GM12878 (cell line): ENCODE data around the gene MAGEA6. TPM values are rescaled to one million over a fixed set of nuclear protein-coding genes. Genes with fewer than 3 reads are reported as not detected.

Experiments used
- ATAC-seq: fragments of 200-7000 bp; cut with Tn5 transposase; 3 replicates; pipeline ENCODE4 v1.9.1; 2020; ENCODE audit warnings: mild to moderate bottlenecking, moderate library complexity
- BruUV-seq: library from RNA; stranded (reverse); fragments of 400-500 nt; replicated peaks from 2 replicates; lab custom pipeline; 2021; lab: Mats Ljungman, UMichigan
- CTCF ChIA-PET: fragments of 300-600 bp; sonication (Branson Sonifier 250); formaldehyde crosslinking; extraction: SDS; loops from one replicate; lab custom pipeline; 2021; ENCODE audit warnings: inconsistent platforms; lab: Yijun Ruan, JAX
- POLR2A ChIA-PET: fragments of 350-600 bp; formaldehyde crosslinking; extraction: SDS; loops from one replicate; lab custom pipeline; 2021; ENCODE audit warnings: inconsistent platforms; lab: Charles Lee
- RAD21 ChIA-PET: fragments of 300-600 bp; sonication (Branson Sonifier 250); formaldehyde crosslinking; loops from one replicate; lab custom pipeline; 2023; ENCODE audit warnings: antibody characterized with exemption; ENCODE audit not compliant: unreplicated experiment; lab: Charles Lee
- SMC1A ChIA-PET: fragments of 300-600 bp; sonication (Branson Sonifier 250); formaldehyde crosslinking; loops from one replicate; lab custom pipeline; 2023; ENCODE audit not compliant: unreplicated experiment, uncharacterized antibody; lab: Charles Lee
- DNase-seq: peaks from one replicate; pipeline ENCODE4 v3.0.0-alpha.2; 2011; ENCODE audit warnings: low read depth, low spot score
- FAIRE-seq: peaks from 3 replicates; lab custom pipeline; 2011; peaks lifted over from hg19 to GRCh38; lab: Jason Lieb, UNC
- H2AFZ ChIP-seq: 2 replicates; pipeline ENCODE4 v1.6.0; 2011; ENCODE audit warnings: low read depth, low read length, control low read depth; ENCODE audit not compliant: control insufficient read depth
- H3K27ac ChIP-seq: 2 replicates; pipeline ENCODE4 v1.5.1; 2011; ENCODE audit warnings: control low read depth; ENCODE audit not compliant: control insufficient read depth, insufficient read depth
- H3K27me3 ChIP-seq, 2 experiments: replicated peaks in 1 of 2; 2 replicates each; pipeline versions ENCODE4 v1.6.0 to v1.6.1; 2011; ENCODE audit warnings: low read length in 1 of 2; ENCODE audit not compliant: control insufficient read depth in 2 of 2, insufficient read depth in 2 of 2
- H3K36me3 ChIP-seq, 2 experiments: 2 replicates each; pipeline ENCODE4 v1.5.1; 2011; ENCODE audit warnings: low read length in 1 of 2; ENCODE audit not compliant: control insufficient read depth in 2 of 2, insufficient read depth in 2 of 2
- H3K4me1 ChIP-seq: 2 replicates; pipeline ENCODE4 v1.6.1; 2011; ENCODE audit warnings: mild to moderate bottlenecking, low read length, moderate library complexity, mixed read lengths; ENCODE audit not compliant: control insufficient read depth, insufficient read depth
- H3K4me2 ChIP-seq: 2 replicates; pipeline ENCODE4 v1.6.0; 2011; ENCODE audit warnings: control low read depth; ENCODE audit not compliant: control insufficient read depth, insufficient read depth
- H3K4me3 ChIP-seq: fragments of 200-600 bp; sonication (generic); 2 replicates; pipeline ENCODE4 v1.5.1; 2016
- H3K79me2 ChIP-seq: 2 replicates; pipeline ENCODE4 v1.6.0; 2011; ENCODE audit warnings: low read length; ENCODE audit not compliant: control insufficient read depth, insufficient read depth
- H3K9ac ChIP-seq: 2 replicates; pipeline ENCODE4 v1.8.0; 2011; ENCODE audit warnings: low read length, control low read depth, mixed read lengths; ENCODE audit not compliant: control insufficient read depth, insufficient read depth
- H3K9me3 ChIP-seq: replicated peaks from 3 replicates; pipeline ENCODE4 v1.5.1; 2011; ENCODE audit warnings: mild to moderate bottlenecking, low read length; ENCODE audit not compliant: control insufficient read depth, insufficient read depth
- H4K20me1 ChIP-seq: 2 replicates; pipeline ENCODE4 v1.6.0; 2011; ENCODE audit not compliant: control insufficient read depth, insufficient read depth
- BRCA1 ChIP-seq: IDR thresholded peaks from 2 replicates; pipeline ENCODE4 v1.6.1; 2011; ENCODE audit warnings: low read depth, low read length, improper control_type of control experiment
- EGR1 ChIP-seq, 2 experiments: IDR thresholded peaks; 1 replicate in 1 of 2; 2 replicates in 1 of 2; pipeline ENCODE4 v1.6.1; 2011 to 2012; ENCODE audit warnings: low read depth in 2 of 2, low read length in 2 of 2, borderline replicate concordance in 1 of 2, mild to moderate bottlenecking in 1 of 2, moderate library complexity in 1 of 2
- HCFC1 ChIP-seq: fragments of 150-350 bp; IDR thresholded peaks from 2 replicates; pipeline ENCODE4 v1.6.1; 2014; ENCODE audit warnings: low read length
- JUNB ChIP-seq: IDR thresholded peaks from 2 replicates; pipeline ENCODE4 v1.6.1; 2016; ENCODE audit warnings: antibody characterized with exemption, mild to moderate bottlenecking
- MEF2A ChIP-seq: IDR thresholded peaks from 2 replicates; pipeline ENCODE4 v1.6.1; 2011; ENCODE audit warnings: low read depth, mild to moderate bottlenecking, low read length, moderate library complexity; ENCODE audit not compliant: insufficient read depth
- MYB ChIP-seq: fragments of 150-350 bp; IDR thresholded peaks from 2 replicates; pipeline ENCODE4 v1.6.1; 2014; ENCODE audit warnings: mild to moderate bottlenecking, low read depth, low read length, borderline replicate concordance
- POLR2AphosphoS2 ChIP-seq: IDR thresholded peaks from 2 replicates; pipeline ENCODE4 v1.6.1; 2011; ENCODE audit warnings: low read depth, mild to moderate bottlenecking, low read length, improper control_type of control experiment, moderate library complexity
- PRDM15 ChIP-seq: fragments of 450-650 bp; formaldehyde crosslinking; IDR thresholded peaks from 2 replicates; pipeline ENCODE4 v1.4.0; 2020; ENCODE audit warnings: mild to moderate bottlenecking, moderate library complexity
- REST ChIP-seq: IDR thresholded peaks from 2 replicates; pipeline ENCODE4 v1.6.1; 2012; ENCODE audit warnings: mild to moderate bottlenecking, low read depth, low read length
- RUNX3 ChIP-seq: IDR thresholded peaks from 2 replicates; pipeline ENCODE4 v1.6.1; 2012; ENCODE audit warnings: low read length, inconsistent platforms
- SKIL ChIP-seq: fragments of 450-650 bp; IDR thresholded peaks from 2 replicates; pipeline ENCODE4 v1.6.1; 2017; ENCODE audit warnings: mild to moderate bottlenecking, low read depth, inconsistent platforms; ENCODE audit not compliant: poor library complexity, severe bottlenecking
- SMARCA5 ChIP-seq: fragments of 450-650 bp; IDR thresholded peaks from 2 replicates; pipeline ENCODE4 v1.6.1; 2017; ENCODE audit warnings: mild to moderate bottlenecking
- YBX1 ChIP-seq: fragments of 450-650 bp; IDR thresholded peaks from 2 replicates; pipeline ENCODE4 v1.6.1; 2016; ENCODE audit warnings: antibody characterized with exemption
- ZNF622 ChIP-seq: fragments of 450-650 bp; IDR thresholded peaks from 2 replicates; pipeline ENCODE4 v1.6.1; 2017; ENCODE audit warnings: mild to moderate bottlenecking, inconsistent platforms
- WGBS: methylation state at CpG from one replicate; pipeline ENCODE4 v1.1.6; 2016; ENCODE audit warnings: low lambda C conversion rate; ENCODE audit not compliant: insufficient replicate concordance, insufficient coverage; ENCODE audit errors: missing lambda C conversion rate; 5-methylcytosine and 5-hydroxymethylcytosine counted together
- in situ Hi-C: fragments of 300-500 bp; cut with MboI; formaldehyde crosslinking; loops from 9 replicates; pipeline ENCODE4 v1.14.3; 2018; ENCODE audit warnings: mixed read lengths
- intact Hi-C: fragments of 100-400 bp; cut with micrococcal nuclease; formaldehyde crosslinking; loops from one replicate; pipeline ENCODE4 v1.14.2; 2022; ENCODE audit not compliant: unreplicated experiment
- polyA plus RNA-seq, 11 experiments: library from polyadenylated mRNA; depleted of rRNA in 4 of 11; unstranded in 6 of 11; stranded (reverse) in 5 of 11; fragments of >200 nt; fragmentation: Nextera tagmentation in 4 of 11; fragmentation: Illumina TruSeq in 1 of 11; extraction: Ambion mirVana in 4 of 11; extraction: Trizol in 1 of 11; gene quantifications; 1 replicate in 1 of 11; 2 replicates in 10 of 11; pipeline versions ENCODE4 v1.2.1 to v1.2.3, GENCODE V29; 2011 to 2016; ENCODE audit warnings: inconsistent platforms in 2 of 11, missing spikeins in 2 of 11, low read depth in 1 of 11
- total RNA-seq, 4 experiments: library from RNA; depleted of rRNA in 3 of 4; stranded (reverse); fragments of >200 nt in 3 of 4; fragmentation: Illumina TruSeq in 1 of 4; extraction: Trizol in 1 of 4; gene quantifications; 2 replicates each; pipeline versions ENCODE4 v1.2.1 to v1.2.3, GENCODE V29; 2013 to 2021

Gene MAGEA6
- total and polyA plus RNA-seq, 10 of the 15 experiments (the other 5 are each of a cell fraction or from before 2014, with no cell fraction given), result 0.38 to 2.7 TPM; not detected in 8

GRCh38 chrX:152814048-152814447, 44.6 kb upstream of the MAGEA6 start (continued):
- TF ChIP-seq REST (no peak), SKIL (no peak), EGR1 (IDR thresholded peaks at IDR 0.05; ENCODE audit: borderline replicate concordance in 1 of 2, low read depth in 2 of 2, low read length in 2 of 2) (no peak)

- ATAC-seq (no peak), DNase-seq (no peak), FAIRE-seq (no peak)
- in situ Hi-C loops (loop anchor here (25.0 kb wide), 1 partner anchor 176 kb away; the partner anchor contains the start of gene GABRQ), intact Hi-C loops (no loop called here)
- no peaks in the 10 kb centered on the region for H3K9me3 ChIP-seq
- no peak overlapping the region for H3K4me2 ChIP-seq
- no peaks in the 10 kb centered on the region for H3K79me2 ChIP-seq
- ChIA-PET SMC1A (interaction anchor here (1.5 kb wide), 1 partner anchor 11 kb away, joined by 3 read pairs; no protein-coding TSS in a partner anchor), CTCF (interaction anchor here (1.0 to 1.9 kb wide), 4 partner anchors 9 to 1060 kb away, joined by 3 to 10 read pairs (median 3); no protein-coding TSS in a partner anchor), POLR2A (no interaction called here), RAD21 (interaction anchor here (3.5 kb wide), 1 partner anchor 171 kb away, joined by 15 read pairs; no protein-coding TSS in a partner anchor)
- WGBS, result 43% methylated on average over 5 of the region's 5 CpGs
- H2AFZ ChIP-seq, result no peak overlapping the region
- BruUV-seq, result no TSS peak
- H3K27me3 ChIP-seq, result no peaks in the 10 kb centered on the region
- H3K4me1 ChIP-seq, result no peaks in the 10 kb centered on the region
- no peak overlapping the region for H3K27ac ChIP-seq
- no peaks in the 10 kb centered on the region for H3K36me3 ChIP-seq
- no peak overlapping the region for H3K9ac ChIP-seq
- no peaks in the 10 kb centered on the region for H4K20me1 ChIP-seq
- no peak overlapping the region for H3K4me3 ChIP-seq
- TF ChIP-seq SMARCA5 (no peak), HCFC1 (no peak), PRDM15 (no peak), RUNX3 (no peak), MYB (no peak), MEF2A (no peak), BRCA1 (no peak), ZNF622 (no peak), YBX1 (no peak), JUNB (no peak), POLR2AphosphoS2 (no peak)
These were observed 43.7 kb upstream of the MAGEA6 start for GRCh38 chrX:152813206-152813605.
